CD4-positive, alpha-beta T cell treated with Interleukin-15 for 1 hour (primary cell): ENCODE results near the gene MAP4K3.
"Not testable (repeated sequence)": the region's sequence is repeated elsewhere in the genome, so short reads cannot be mapped to it uniquely, and the experiment has no call there.

Experiments
- DNase-seq: peaks from one replicate; pipeline ENCODE4 v3.0.0-alpha.2; 2020

Gene MAP4K3

DNA sequence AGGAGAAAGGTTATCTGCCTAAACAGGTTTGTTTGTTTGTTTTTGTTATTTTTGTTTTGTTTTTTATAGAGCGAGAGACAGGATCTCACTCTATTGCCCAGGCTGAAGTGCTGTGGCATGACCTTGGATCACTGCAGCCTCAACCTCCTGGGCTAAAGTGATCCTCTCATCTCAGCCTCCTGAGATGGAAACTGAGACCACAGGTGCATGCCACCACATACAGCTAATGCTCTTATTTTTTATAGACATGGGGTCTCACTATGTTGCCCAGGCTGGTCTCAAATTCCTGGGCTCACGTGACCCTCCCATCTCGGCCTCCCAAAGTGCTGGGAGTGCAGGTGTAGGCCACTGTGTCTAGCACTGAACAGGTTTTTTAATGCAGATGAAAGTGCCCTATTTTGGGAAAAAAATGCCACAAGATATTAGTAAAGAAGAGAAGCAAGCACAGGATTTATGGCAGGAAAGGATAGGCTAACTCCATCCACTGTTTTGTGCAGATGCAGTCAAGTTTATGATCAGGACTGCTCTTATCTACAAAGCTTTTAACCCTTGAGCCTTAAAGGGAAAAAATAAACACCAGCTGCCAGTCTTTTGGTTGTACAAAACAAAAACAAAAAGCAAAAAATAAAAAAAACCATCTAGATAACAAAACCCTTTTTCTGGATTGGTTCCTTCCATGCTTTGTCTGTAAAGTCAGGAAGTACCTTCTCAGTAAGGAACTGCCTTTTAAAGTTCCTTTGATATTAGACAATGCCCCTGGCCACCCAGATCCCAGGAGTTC is 29.4 kb downstream of the MAP4K3 start:
- DNase-seq: no peak

DNA sequence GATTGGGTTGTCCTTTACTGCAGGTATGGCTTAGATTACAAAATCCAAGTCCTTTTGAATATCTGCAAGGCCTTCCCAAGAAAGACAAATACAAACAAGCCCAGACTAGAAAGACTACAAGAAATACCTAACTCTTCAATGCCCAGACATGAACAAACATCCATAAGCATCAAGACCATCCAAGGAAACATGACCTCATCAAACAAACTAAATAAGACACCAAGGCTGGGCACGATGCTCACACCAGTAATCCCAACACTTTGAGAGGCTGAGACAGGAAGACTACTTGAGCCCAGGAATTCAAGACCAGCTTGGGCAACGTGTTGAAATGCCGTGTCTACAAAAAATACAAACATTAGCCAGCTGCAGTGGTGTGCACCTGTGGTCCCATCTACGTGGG is 31.7 kb downstream of the MAP4K3 start:
- DNase-seq: no peak

DNA sequence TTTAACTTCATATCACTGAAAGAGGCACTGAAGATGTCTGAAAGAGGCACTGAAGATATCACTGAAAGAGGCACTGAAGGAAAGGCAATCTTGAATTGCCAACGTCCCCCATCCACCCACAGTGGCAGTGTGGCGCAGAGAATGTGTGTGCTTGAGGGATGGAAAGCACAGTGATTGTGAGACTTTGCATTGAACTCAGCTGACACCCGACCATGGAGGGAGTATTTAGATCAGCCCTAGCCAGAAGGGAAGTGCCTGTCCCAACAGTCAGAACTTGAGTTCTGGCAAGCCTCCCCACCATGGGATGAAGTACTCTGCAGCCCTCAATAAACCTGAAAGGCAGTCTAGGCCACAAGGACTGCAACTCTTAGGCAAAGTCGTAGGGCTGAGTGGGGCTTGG is 33.8 kb downstream of the MAP4K3 start:
- DNase-seq: no peak

DNA sequence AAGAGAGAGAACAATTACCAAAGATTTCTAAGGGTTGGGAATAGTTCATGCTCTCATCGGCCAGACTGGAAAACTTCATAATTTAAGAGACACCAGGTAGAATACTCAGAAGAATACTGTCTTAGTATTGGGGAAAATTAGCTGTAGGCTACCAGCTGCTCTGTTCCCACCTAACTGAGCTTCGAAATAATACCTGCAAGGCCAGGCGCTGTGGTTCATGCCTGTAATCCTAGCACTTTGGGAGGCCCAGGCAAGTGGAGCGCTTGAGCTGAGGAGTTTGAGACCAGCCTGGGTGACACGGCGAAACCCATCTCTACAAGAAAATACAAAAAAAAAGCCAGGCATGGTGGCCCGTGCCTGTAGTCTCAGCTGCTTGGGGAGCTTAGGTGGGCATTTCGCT is 35.8 kb downstream of the MAP4K3 start:
- DNase-seq: no peak

- no peak for DNase-seq
Observed at GRCh38 chr2:39399570-39399969, 37.5 kb downstream of the MAP4K3 start.

DNA sequence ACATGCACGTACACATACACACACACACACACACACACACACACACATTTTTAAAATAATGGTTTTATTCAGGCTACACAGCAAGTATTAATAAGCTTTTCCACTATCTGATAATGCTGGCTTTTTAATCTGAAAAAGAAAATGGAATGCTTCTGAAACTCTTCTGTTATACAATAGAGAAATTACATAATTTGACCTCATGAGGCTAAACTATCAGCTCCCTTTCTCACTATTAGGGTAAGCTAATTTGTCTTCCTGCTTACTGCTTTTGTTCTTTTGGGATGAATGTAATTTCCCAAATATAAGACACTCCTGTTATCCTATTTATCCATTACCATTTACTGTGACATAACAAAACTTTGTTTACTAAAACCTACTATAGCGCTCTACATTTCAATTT is 41.8 kb downstream of the MAP4K3 start:
- DNase-seq: no peak

DNA sequence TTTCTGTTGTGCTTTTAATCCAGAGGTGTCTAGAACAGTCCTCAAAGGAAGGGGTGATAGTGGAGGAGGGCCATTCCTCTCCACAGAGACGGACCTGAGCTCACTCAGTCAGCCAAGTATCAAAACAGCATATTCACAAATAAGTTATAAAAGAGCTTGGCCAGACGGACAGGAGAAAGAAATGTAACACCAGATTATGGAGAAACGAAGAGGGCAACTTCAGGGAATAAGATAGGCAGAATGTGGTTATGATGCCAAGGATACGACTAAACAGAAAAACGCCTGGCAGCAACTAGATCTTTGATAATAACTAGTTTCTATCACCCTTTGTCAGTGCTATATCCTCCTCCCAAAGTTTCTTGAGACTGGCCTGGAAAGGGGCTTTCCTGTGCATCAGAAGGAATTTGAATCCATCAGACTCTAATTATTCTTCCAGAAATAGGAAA is 42.5 kb downstream of the MAP4K3 start:
- DNase-seq: no peak

DNA sequence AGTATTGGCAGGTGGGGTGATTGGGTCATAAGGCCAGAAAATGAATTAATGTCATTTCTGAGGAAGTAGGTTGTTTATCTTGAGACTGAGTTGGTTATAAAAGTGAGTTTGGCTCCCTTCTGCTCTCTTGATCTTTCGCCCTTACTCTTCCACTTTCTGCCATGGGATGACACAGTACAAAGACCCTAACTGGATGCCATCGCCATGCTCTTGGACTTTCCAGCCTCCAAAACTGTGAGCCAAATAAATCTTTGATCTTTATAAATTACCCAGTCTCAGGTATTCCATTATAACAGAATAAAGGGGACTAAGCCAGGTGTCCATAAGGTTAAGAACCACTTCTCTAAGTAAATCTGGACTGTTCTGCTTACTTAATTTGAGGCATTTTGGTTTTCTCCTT is 44.4 kb downstream of the MAP4K3 start:
- no peak for DNase-seq

GRCh38 chr2:39390216-39390615 is 46.9 kb downstream of the MAP4K3 start:
- no peak for DNase-seq

- no peak for DNase-seq
Observed at GRCh38 chr2:39386064-39386463, 51.0 kb downstream of the MAP4K3 start.

DNA sequence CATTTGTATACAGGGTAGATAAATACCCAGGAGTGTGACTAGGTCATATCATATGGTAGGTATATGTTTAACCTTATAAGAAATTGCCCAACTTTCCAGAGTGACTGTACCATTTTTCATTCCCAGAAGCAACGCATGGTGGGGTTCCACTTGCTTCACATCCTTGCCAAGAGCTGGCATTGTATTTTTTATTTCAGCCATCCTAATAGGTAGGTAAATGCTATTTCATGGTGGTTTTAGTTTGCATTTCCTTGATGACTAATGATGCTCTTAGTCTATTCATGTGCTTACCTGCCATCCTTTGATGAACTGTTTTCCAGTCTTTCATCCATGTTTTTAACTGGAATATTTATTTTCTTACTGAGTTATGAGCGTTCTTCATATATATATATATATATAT is 51.9 kb downstream of the MAP4K3 start:
- no peak for DNase-seq

- not testable (repeated sequence) for DNase-seq
Observed at GRCh38 chr2:39384071-39384470, 53.0 kb downstream of the MAP4K3 start.

GRCh38 chr2:39383146-39383545 is 53.9 kb downstream of the MAP4K3 start:
- no peak for DNase-seq

GRCh38 chr2:39381653-39382052 is 55.4 kb downstream of the MAP4K3 start:
- no peak for DNase-seq

DNA sequence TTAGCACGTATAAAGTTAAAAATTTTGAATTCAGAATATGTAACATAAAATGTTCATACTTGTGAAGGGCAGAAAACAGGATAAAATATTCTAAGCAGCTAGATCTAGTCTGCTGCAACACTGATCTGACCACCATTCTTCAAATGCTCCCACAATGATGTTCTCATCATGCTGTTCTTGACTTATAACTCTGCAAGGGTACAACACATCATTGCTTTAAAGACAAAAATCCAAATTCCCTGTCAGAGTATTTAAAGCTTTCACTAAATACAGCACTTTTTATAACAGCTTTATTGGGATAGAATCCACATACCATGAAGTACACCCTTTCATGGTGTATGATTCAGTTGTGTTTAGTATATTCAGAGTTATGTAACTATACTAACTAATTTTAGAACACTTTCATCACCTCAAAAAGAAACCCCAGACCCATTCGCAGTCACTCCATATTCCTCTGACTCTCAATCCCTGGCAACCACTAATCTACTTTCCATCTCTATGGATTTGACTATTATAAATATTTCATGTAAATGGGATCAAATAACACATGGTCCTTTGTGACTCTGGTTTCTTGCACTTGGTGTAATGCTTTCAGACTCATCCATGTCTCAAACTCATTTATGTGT is 56.4 kb downstream of the MAP4K3 start:
- no peak for DNase-seq

- DNase-seq: no peak
Observed at GRCh38 chr2:39379643-39380524, 57.2 kb downstream of the MAP4K3 start.

- no peak for DNase-seq
Observed at GRCh38 chr2:39378968-39379367, 58.1 kb downstream of the MAP4K3 start.

DNA sequence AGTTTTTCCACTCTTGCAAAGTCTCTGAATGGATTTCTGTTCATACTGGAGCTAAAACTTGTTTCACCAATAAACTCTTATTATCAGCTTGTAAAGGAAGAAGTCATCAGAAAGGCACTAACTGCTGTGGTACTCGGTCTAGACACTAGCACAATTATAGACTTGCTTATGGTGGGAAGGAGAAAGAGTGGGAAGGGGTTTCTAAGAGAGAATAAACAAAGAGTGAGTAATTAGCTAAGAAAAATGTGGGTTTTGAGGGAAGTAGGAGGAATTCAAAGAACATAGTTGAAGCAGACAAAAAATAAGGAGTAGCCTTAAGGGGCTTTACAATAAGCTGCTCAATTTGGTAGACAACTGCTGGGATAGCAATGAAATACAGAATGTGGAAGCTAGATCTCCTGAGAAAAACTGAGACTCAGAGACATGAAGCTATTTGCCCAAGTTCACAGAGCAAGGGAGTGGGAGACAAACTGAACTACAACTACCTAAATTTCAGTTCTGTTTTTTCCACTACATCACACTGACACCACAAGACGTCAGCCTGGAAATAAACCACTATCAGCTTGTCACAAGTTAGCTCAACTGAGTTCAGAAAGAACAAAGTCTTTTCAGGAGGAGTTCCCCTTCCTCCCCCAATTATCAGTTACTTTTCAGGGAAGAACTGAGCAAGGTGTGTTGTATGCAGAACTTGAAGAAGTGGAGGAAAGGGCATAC is 59.7 kb downstream of the MAP4K3 start:
- DNase-seq: peak; percentile 41

GRCh38 chr2:39375917-39376316 is 61.2 kb downstream of the MAP4K3 start:
- no peak for DNase-seq

GRCh38 chr2:39373181-39373802 is 63.8 kb downstream of the MAP4K3 start:
- no peak for DNase-seq

DNA sequence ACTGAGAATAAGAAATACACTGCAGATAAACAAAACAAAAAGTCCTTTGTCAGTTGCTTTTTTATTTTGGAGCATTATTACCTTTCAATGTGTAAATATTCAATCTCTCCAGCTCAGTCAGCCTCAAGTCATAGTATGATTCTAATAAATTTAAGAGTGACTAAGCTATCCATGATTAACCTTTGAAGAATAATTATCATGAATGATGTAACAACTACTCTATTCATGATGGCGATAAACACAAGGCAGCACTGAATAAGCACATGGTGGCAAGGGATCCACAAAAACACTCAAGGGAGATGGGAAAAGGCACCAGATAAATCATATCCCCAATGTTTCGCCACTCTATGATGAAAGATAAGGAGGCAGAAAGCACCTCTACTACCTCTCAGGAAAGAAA is 67.0 kb downstream of the MAP4K3 start:
- no peak for DNase-seq

DNA sequence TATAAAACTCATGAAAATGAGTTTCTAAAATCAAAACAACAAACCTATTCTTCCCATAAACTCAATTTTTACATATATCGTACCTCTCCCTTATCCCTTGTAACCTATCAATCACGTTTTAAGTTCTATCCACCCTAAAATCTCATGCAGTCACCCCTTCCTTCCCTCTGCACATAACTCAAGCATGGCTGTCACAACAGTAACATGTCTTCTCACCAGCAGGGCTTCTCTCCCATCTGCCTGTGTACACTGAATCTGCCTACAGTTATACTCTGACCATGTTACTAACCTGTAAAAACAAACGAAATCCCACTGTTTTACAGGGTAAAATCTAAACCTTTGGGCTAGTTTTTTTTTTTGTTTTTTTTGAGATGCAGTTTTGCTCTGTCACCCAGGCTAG is 68.2 kb downstream of the MAP4K3 start:
- no peak for DNase-seq

- DNase-seq: no peak
Observed at GRCh38 chr2:39368376-39368775, 68.7 kb downstream of the MAP4K3 start.
